GM21717 (cell line): Measurements from ENCODE around the gene POU2F1.

Experiments used
- ATAC-seq: cut with Tn5 transposase; IDR thresholded peaks from one replicate; pipeline ENCODE4 v1.9.1; 2021; ENCODE audit warnings: mild to moderate bottlenecking, moderate library complexity; ENCODE audit not compliant: unreplicated experiment

Gene POU2F1

GRCh38 chr1:167359295-167359694 lies 138.6 kb downstream of the POU2F1 start:
- no peak for ATAC-seq

GRCh38 chr1:167360120-167360519 lies 139.4 kb downstream of the POU2F1 start:
- ATAC-seq = no peak

- no peak for ATAC-seq
These were observed 142.0 kb downstream of the POU2F1 start for GRCh38 chr1:167362638-167363037.

- no peak for ATAC-seq
These were observed 144.1 kb downstream of the POU2F1 start for GRCh38 chr1:167364826-167365225.

- no peak for ATAC-seq
These were observed 144.7 kb downstream of the POU2F1 start for GRCh38 chr1:167365360-167365759.

- ATAC-seq = no peak
These were observed 147.0 kb downstream of the POU2F1 start for GRCh38 chr1:167367705-167368104.

- no peak for ATAC-seq
These were observed 148.5 kb downstream of the POU2F1 start for GRCh38 chr1:167369175-167369574.

GRCh38 chr1:167369933-167370332 lies 149.2 kb downstream of the POU2F1 start:
- no peak for ATAC-seq

- no peak for ATAC-seq
These were observed 150.3 kb downstream of the POU2F1 start for GRCh38 chr1:167371030-167371429.

GRCh38 chr1:167373398-167373797 lies 152.7 kb downstream of the POU2F1 start:
- no peak for ATAC-seq

GRCh38 chr1:167373986-167374385 lies 153.3 kb downstream of the POU2F1 start:
- no peak for ATAC-seq

- ATAC-seq = no peak
These were observed 155.3 kb downstream of the POU2F1 start for GRCh38 chr1:167375949-167376348.

GRCh38 chr1:167387251-167387910 lies 166.7 kb downstream of the POU2F1 start:
- no peak for ATAC-seq

GRCh38 chr1:167388976-167389375 lies 168.3 kb downstream of the POU2F1 start:
- ATAC-seq = no peak

GRCh38 chr1:167392200-167392696 lies 171.6 kb downstream of the POU2F1 start:
- no peak for ATAC-seq

GRCh38 chr1:167400359-167400953 lies 179.8 kb downstream of the POU2F1 start:
- no peak for ATAC-seq

GRCh38 chr1:167401260-167401873 lies 180.7 kb downstream of the POU2F1 start:
- ATAC-seq = no peak

- ATAC-seq = no peak
These were observed 183.6 kb downstream of the POU2F1 start for GRCh38 chr1:167404161-167404888.

GRCh38 chr1:167404908-167405307 lies 184.2 kb downstream of the POU2F1 start:
- no peak for ATAC-seq

GRCh38 chr1:167408355-167408754 lies 187.7 kb downstream of the POU2F1 start:
- ATAC-seq = no peak

GRCh38 chr1:167409183-167409582 lies 188.5 kb downstream of the POU2F1 start:
- no peak for ATAC-seq
